HG02798 (cell line): ENCODE data around the gene MELK.
"Not testable (repeated sequence)": the region's sequence is repeated elsewhere in the genome, so short reads cannot be mapped to it uniquely, and the experiment has no call there.

ENCODE experiments used
- ATAC-seq: cut with Tn5 transposase; IDR thresholded peaks from one replicate; pipeline ENCODE4 v1.9.1; 2021; ENCODE audit warnings: mild to moderate bottlenecking; ENCODE audit not compliant: unreplicated experiment, poor library complexity

The MELK gene

DNA sequence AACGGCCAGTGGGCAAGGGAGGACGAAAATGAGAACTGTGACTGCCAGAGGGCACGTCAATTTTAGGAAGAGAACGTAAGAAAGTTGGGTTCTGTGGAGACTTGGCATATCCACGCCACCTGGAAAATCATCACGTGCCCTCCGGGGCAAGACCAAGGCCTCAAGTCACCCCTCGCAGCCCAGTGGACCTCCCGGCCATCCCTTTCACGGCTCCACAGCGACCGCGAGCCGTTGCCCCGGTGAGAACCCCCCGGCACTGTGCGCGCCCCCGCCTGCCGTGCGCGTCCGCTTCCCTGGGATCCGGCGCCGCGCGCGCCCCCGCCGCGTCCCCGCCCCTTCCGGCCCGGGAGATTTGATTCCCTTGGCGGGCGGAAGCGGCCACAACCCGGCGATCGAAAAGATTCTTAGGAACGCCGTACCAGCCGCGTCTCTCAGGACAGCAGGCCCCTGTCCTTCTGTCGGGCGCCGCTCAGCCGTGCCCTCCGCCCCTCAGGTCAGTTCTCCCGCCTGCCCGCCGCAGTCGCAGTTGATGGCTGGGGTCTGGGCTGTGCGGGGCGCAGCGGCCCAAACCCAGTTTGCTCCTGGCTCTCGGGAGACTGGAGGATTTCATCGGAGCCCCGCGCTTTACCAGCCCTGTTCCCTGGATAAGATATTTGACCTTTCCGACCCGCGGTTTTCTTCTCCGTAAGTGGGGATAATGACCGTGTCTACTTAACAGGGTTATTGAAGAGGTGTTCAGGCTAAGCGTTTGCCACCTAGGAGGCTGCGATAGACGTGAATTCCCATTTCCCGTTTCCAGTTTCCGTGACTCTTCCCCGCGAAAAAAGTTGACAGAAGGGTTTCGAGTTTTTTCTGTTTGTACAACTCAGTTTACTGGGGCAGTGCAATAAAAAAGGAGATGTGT is at the start of gene MELK:
Gene MELK, plus strand, starts transcription at position 381 of the 904 bp plus-strand sequence. CDS start 8,787 bp downstream, outside the sequence.
- peak; percentile 78 for ATAC-seq

DNA sequence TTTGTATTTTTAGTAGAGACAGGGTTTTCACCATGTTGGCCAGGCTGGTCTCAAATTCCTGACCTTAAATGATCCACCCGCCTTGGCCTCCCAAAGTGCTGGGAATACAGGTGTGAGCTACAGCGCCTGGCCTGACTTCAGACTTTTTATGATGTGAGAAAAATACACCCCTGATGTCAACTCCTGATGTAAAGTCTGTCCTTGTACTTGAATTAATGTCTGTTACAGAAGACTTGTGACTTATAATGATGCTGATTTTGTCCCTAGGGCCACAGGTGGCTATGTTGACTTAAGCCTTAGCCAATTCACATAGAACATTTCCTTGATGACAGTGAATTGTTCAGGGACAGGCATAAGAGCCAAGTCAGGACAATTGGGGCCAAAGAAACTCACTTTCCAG is 42.5 kb upstream of the MELK start:
- no peak for ATAC-seq

DNA sequence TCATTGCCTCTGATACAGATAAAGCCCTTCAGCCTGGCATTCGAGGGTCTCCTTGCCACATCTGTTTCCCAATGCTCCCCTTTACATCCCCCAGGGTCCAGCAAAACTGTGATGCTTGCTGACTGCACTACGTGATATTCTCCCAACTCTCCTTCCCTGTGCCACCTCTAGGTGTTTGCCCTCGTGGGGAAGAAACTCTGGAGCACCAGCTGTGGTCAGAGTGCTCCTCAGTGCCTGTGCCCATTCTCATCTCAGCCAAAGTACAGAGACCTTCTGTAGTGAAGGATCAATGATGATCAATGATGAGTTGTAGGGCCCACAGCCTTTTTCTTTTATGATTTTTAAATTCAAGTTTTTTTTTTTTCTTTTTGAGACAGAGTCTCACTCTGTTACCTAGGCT is 40.3 kb upstream of the MELK start:
- ATAC-seq = no peak

DNA sequence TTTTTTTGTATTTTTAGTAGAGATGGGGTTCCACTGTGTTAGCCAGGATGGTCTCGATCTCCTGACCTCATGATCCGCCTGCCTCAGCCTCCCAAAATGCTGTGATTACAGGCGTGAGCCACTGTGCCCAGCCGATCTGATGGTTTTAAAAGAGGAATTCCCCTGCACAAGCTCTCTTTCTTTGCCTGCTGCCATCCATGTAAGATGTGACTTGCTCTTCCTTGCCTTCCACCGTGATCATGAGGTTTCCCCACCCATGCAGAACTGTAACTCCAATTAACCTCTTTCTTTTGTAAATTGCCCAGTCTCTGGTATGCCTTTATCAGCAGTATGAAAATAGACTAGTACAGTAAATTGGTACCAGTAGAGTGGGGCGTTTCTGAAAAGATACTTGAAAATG is 39.0 kb upstream of the MELK start:
- not testable (repeated sequence) for ATAC-seq

DNA sequence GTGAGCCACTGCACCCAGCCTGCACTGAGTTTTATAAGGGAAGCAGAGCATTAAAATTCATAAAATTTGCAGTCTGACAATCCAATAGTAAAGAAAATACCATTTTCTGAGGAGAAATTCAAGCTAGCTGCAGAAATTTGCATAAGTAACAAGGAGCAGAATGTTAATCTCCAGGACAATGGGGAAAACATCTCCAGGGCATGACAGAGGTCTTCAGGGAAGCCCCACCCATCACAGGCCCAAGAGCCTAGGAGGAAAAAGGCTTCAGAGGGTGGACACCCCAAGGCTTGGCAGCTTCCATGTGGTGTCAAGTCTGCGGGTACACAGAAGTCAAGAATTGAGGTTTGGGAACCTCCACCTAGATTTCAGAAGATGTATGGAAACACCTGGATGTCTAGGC is 37.6 kb upstream of the MELK start:
- ATAC-seq = no peak

DNA sequence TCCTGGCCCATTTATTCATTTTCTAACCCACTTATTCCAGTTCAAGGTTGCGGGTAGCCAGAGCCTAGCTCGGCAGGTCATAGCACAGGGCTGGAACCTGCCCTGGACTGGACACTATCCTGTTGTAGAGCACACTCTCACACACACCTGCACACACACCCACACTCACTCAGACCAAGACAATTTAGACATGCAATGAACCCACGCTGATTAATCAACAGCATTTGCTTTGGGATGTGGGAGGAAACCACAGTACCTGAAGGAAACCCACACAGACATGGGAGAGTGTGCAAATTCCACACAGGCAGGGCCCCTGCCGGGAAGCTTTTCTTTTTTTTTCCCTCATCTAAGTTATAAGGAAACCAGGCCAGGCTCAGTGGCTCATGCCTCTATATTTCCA is 34.8 kb upstream of the MELK start:
- no peak for ATAC-seq

DNA sequence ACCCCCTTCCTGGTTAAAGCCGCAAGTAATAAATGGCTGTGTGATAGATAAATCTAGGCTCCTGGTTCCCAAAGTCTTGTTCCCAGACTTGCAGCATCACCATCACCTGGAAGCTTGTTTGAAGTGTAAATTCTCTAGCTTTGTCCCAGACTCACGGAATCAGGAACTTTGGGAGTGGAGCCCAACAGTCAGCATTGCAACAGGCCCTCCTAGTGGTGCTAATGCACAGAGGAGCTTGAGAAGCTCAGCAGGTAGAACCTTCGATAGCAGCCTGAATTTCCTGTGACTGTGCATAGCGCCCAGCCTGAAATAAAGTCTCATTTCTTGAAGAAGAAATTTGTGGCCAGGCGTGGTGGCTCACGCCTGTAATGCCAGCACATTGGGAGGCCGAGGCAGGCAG is 30.3 kb upstream of the MELK start:
- no peak for ATAC-seq

DNA sequence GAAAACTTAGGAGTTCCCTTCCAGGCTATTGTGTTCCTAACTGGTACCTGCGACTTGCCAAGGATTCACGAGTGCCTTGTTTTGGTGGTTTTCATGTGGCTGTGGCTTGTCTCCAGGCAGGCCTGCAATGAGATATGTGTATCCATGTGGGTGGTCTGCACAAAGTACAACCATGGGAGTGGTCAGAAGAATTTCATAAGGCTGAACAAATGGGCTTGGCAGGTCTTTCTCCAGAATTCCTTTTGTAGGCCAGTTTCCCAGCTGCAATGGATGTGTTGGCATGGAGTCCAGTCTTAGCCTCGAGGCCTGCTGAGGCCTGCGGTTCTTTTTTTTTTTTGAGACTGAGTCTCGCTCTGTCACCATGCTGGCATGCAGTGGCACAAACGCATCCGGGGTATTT is 28.8 kb upstream of the MELK start:
- ATAC-seq = no peak

DNA sequence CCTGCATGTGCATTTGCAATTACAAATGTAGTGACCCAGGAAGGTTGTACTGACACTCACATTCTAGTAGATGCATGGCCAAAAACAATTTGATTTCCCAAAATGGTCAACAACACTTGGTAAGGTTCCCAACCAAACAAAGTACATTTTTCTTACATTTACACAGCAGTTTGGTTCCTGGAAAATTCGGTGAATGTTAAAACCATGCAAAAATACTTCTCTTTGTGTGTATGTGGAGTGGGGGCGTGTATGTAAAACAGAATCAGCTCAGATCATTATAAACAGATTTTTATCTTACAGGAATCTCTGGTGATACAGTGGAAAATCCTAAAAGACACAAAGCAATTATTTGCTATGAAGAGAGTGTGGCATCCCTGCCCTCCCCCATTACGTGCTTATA is 25.1 kb upstream of the MELK start:
- no peak for ATAC-seq

DNA sequence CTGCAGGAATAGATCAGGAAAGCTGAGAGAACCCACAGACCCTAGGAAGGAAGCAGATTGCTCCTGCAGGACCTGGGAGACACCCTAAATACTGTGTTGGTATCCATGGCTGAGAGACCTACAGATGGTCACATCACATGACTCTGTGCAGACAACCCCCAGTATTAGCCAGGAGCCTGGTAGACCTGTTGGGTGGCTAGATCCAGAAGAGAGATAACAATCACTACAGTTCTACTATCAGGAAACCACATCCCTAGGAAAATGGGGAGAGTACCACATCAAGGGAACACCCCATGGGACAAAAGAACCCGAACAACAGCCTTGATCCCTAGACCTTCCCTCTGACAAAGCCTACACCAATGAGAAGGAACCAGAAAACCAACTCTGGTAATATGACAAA is 24.2 kb upstream of the MELK start:
- ATAC-seq = no peak

DNA sequence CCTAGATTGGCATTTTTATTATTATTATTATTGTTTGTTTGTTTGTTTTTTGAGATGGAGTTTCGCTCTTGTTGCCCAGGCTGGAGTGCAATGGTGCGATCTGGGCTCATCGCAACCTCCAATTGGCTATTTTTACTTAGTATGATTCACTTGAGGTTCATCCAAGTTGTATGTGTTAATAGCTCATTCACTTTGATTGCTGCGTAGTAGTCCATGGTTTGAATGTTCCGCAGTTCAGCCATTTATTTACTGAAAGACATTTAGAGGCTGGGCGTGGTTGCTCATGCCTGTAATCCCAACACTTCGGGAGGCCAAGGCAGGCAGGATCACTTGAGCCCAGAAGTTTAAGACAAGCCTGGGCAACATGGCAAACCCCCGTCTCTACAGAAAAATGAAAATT is 22.6 kb upstream of the MELK start:
- ATAC-seq = no peak

DNA sequence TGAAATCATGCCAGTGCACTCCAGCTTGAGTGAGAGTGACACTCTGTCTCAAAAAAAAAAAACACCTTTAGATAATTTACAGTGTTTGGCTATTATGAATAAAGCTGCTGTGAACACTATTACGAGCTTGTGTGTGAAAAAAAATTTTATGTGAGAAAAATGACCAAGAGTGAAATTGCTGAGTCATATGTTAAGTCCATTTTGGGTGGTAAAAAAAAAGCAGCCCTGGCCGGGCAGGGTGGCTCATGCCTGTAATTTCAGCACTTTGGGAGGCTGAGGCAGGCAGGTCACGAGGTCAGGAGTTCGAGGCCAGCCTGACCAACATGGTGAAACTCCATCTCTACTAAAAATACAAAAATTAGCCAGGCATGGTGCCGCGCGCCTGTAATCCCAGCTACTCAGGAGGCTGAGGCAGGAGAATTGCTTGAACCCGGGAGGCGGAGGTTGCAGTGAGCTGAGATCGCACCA is 22.0 kb upstream of the MELK start:
- peak; percentile 57 for ATAC-seq

DNA sequence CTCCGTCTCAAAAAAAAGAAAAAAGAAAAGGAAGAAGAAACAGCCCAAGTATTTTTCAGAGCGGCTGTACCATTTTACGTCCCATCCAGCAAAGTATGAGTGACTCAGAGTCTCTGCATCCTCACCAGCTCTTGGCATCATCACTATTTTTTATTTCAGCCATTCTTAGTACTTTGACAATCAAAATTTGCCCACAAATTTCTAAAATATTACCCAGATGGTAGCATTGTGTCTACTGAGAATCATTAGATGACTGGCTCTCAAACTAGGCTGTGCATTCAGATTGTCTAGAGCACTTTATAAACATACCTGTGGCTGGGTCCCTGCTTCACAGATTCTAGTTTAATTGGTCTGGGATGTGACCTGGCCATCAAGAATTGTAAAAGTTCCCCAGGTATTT is 21.6 kb upstream of the MELK start:
- ATAC-seq = no peak

DNA sequence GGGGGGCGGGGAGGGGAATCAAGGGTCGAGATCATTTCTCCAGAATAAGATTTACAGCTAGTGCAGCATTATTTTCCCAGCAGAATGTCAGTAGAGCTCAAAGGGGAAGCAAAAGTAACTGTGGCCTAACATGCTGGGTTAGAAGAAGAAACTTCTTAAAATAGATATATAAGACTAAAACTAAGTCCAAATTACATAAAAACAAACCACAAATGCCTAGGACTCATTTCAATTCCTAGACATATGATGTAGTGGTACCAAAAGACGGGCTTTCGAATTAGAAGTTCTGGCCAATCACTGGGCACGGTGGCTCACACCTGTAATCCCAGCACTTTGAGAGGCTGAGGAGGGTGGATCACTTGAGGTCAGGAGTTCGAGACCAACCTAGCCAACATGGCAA is 20.8 kb upstream of the MELK start:
- ATAC-seq = no peak

DNA sequence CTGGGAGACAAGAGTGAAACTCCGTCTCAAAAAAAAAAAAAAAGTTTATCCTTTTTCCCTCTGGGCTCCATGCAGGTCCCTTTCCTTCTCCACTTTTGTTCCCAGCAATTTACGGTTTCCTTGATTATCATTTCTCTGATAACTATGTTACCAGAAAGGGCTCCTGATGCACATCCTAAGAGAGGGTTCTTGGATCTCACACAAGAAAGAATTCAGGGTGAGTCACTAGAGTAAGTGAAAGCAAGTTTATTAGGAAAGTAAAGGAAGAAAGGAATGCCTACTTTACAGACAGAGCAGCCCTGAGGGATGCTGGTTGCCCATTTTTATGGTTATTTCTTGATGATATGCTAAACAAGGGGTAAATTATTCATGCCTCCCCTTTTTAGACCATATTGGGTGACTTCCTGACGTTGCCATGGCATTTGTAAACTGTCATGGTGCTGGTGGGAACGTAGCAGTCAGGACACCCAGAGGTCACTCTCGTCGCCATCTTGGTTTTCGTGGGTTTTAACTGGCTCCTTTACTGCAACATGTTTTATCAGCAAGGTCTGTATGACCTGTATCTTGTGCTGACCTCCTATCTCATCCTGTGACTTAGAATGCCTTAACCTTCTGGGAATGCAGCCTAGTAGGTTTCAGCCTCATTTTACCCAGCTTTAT is 13.5 kb upstream of the MELK start:
- no peak for ATAC-seq

DNA sequence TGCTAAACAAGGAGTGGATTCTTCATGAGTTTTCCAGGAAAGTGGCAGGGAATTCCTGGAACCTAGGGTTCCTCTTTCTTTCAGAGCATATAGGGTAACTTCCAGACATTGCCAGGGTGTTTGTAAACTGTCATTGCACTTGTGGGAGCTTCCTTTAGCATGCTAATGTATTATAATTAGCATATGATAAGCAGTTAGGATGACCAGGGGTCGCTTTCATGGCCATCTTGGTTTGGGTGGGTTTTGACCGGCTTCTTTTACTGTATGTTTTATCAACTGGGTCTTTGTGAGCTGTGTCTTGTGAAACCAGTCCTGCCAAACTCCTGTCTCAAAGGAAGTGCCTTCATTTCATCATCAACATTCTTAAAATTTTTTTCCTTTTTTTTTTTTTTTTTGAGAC is 11.9 kb upstream of the MELK start:
- no peak for ATAC-seq

DNA sequence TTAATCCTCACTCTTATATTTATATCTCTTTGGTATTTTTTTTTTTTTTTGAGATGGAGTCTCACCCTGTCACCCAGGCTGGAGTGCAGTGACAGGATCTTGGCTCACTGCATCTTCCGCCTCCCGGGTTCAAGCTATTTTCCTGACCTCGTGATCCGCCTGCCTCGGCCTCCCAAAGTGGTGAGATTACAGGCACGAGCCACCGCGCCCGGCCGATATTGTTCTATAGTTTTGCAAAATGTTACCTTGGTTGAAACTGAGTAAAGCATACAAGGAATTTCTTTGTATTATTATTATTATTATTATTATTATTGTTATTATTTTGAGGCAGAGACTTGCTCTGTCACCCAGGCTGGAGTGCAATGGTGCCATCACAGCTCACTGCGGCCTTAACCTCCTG is 9.9 kb upstream of the MELK start:
- not testable (repeated sequence) for ATAC-seq

DNA sequence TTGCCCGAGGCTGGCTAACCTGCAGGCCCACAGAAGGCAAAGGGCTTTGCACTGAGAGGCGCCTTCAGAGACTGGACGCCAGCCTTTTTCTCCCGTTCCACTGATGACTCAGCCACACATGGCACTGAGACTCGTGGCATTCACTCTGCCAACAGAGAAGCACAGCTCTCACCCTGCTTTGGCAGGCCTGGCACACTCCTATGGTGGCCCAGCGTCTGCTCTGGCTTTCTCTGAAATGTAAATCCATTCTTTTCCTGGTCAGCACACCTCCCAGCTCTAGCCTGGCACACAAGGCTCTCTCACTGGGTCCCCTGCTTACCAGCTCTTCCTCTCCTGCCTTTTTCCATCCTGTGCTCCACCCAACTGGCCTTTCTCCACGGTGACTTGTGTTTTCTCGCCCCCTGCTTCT is 5.9 kb upstream of the MELK start:
- no peak for ATAC-seq

DNA sequence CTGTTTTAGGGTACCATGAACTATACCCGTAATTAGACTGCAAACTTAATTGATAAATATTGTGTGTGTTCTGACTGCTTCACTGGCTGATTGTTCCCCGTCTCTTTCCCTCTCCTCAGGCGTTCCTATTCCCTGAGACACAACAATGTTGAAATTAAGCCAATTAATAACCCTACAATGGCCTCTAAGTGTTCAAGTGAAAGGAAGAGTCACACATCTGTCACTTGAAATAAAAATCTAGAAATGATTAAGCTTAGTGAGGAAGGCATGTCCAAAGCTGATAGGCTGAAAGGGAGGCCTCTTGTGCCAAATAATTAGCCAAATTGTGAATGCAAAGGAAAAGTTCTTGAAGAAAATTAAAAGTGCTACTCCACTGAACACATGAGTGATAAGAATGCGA is 4.0 kb upstream of the MELK start:
- not testable (repeated sequence) for ATAC-seq

DNA sequence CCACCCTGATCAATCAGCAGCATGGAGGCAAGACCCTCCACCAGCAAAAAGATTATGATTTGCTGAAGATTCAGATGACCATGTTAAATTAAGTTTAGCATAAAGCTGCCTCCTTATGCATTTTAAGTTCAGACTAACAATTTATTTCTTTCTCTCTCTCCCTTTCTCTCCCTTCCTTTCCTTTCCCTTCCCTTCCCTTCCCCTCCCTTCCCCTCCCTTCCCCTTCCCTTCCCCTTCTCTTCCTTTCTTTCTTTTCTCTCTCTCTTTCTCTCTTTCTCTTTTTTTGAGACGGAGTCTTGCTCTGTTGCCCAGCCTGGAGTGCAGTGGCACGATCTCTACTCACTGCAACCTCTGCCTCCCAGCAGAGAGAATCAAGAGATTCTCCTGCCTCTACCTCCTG is 1.4 kb upstream of the MELK start:
- ATAC-seq = no peak

DNA sequence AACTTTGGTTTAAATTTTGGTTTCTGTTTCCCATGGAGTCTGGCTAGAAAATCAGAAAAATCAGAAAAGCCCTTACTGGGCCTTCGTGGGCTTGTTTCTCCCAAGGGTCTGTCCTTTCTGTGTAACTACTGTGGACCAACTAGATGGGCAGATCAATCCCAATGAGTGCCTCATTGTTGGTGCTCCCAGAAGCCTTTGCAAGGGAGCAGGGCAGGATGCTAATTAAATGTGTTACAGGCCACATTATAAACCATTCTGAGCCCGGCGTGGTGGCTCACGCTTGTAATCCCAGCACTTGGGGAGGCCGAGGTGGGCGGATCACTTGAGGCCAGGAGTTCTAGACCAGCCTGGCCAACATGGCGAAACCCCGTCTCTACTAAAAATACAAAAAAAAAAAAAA is 1.4 kb downstream of the MELK start:
- not testable (repeated sequence) for ATAC-seq

DNA sequence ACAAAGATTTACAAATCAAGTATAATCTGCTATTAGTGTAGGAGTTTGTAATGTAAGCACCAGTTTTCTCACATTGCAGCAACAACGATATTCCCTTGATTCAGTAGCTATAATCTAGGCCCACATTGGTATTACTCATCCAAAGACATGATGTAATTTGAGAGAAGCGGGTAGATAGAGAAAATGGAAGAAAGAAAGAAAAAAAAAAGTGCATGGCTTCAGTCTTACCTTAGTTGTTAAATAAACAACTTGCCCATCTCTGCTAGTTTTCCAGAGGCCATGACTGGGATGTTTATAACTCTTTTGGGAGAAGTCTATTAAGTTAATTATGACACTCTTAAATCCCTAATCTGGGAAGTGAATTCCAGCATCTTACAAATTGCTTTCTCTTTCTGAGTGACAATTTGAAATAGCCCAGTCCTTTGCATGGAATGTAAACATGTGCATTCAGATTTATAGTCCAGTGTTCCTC is 2.8 kb downstream of the MELK start:
- no peak for ATAC-seq
